Stomach smooth muscle (tissue), 2 donors: ENCODE measurements around the gene SLC1A1.
"Not testable (repeated sequence)": the region's sequence is repeated elsewhere in the genome, so short reads cannot be mapped to it uniquely, and the experiment has no call there.

Experiments
- H3K27ac ChIP-seq: one replicate; pipeline ENCODE4 v1.7.0; 2013; ENCODE audit warnings: mild to moderate bottlenecking, low read length, inconsistent platforms
- H3K27me3 ChIP-seq, 2 donors: one replicate each; pipeline ENCODE4 v1.7.0; 2013; ENCODE audit warnings: low read length in 2 of 2; ENCODE audit not compliant: insufficient read depth in 2 of 2, control insufficient read depth in 1 of 2
- H3K36me3 ChIP-seq, 2 donors: one replicate each; pipeline ENCODE4 v1.7.0; 2013; ENCODE audit warnings: low read length in 2 of 2; ENCODE audit not compliant: control insufficient read depth in 2 of 2, insufficient read depth in 2 of 2
- H3K4me1 ChIP-seq: one replicate; pipeline ENCODE4 v1.7.0; 2013; ENCODE audit warnings: low read length; ENCODE audit not compliant: control insufficient read depth, insufficient read depth
- H3K4me3 ChIP-seq, 2 donors: one replicate each; pipeline ENCODE4 v1.7.0; 2013; ENCODE audit warnings: low read length in 2 of 2
- H3K9ac ChIP-seq, 2 donors: one replicate each; pipeline ENCODE4 v1.7.0; 2013; ENCODE audit warnings: low read length in 2 of 2, mild to moderate bottlenecking in 1 of 2
- H3K9me3 ChIP-seq, 2 donors: one replicate each; pipeline ENCODE4 v1.7.0; 2013; ENCODE audit warnings: low read length in 2 of 2; ENCODE audit not compliant: control insufficient read depth in 2 of 2
- donor health status: healthy.
- donor health status: Pancreatic carcinoma.

SLC1A1 gene

GRCh38 chr9:4541281-4541680 is 51.0 kb downstream of the SLC1A1 start:
- no peaks in the 10 kb centered on the region for H3K36me3 ChIP-seq
- H3K9me3 ChIP-seq: peaks cover 0 to 3% of the 10 kb centered on the region in 2 donors
- no peak overlapping the region for H3K4me3 ChIP-seq
- no peak overlapping the region for H3K9ac ChIP-seq
- H3K27ac ChIP-seq: no peak overlapping the region
- H3K4me1 ChIP-seq: no peaks in the 10 kb centered on the region
- H3K27me3 ChIP-seq: no peaks in the 10 kb centered on the region

DNA sequence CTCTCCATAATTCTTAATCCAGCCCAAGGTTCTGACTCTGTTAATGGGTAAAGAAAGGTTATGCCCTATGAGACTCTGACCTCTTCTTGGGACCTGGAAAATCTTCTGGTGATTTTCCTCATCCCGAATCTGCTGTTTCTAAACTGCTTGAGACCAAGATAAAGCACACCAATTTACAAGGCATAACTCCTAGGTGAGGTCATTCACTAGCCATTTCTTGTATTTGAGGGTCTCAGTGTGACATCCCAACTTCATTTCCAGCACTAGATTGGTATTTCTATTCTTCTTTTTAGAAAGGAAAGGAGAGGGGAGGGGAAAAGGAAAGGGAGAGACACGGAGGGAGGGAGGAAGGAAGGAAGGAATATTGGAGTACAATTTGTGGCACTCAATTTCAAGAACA is 51.6 kb downstream of the SLC1A1 start:
- peaks cover 0 to 3% of the 10 kb centered on the region in 2 donors for H3K9me3 ChIP-seq
- H3K4me1 ChIP-seq: no peaks in the 10 kb centered on the region
- H3K27me3 ChIP-seq: no peaks in the 10 kb centered on the region
- no peaks in the 10 kb centered on the region for H3K36me3 ChIP-seq
- no peak overlapping the region for H3K27ac ChIP-seq
- H3K4me3 ChIP-seq: no peak overlapping the region
- H3K9ac ChIP-seq: no peak overlapping the region

DNA sequence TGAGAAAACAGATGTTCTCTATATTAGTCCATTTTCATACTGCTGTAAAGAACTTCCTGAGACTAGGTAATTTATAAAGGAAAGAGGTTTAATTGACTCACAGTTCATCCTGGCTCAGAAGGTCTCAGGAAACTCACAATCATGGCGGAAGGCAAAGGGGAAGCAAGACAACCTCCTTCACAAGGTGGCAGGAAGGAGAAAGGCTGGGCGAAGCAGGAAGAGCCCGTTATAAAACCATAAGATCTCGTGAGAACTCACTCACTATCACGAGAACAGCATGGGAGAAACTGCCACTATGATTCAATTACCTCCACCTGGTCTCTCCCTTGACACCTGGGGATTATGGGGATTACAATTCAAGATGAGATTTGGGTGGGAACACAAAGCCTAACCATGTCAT is 54.4 kb downstream of the SLC1A1 start:
- H3K9me3 ChIP-seq, H3K4me1 ChIP-seq, H3K27ac ChIP-seq: not testable (repeated sequence)

GRCh38 chr9:4547016-4547415 is 56.7 kb downstream of the SLC1A1 start:
- Histone ChIP-seq H3K4me3 (no peak overlapping the region), H3K4me1 (peaks cover 21% of the 10 kb centered on the region), H3K27me3 (no peaks in the 10 kb centered on the region), H3K36me3 (no peaks in the 10 kb centered on the region), H3K9ac (no peak overlapping the region), H3K27ac (no peak overlapping the region), H3K9me3 (no peaks in the 10 kb centered on the region)

More for the DNA sequence above, 54.4 kb downstream of the SLC1A1 start:
- not testable (repeated sequence) for H3K9ac ChIP-seq, H3K4me3 ChIP-seq, H3K27me3 ChIP-seq, H3K36me3 ChIP-seq

DNA sequence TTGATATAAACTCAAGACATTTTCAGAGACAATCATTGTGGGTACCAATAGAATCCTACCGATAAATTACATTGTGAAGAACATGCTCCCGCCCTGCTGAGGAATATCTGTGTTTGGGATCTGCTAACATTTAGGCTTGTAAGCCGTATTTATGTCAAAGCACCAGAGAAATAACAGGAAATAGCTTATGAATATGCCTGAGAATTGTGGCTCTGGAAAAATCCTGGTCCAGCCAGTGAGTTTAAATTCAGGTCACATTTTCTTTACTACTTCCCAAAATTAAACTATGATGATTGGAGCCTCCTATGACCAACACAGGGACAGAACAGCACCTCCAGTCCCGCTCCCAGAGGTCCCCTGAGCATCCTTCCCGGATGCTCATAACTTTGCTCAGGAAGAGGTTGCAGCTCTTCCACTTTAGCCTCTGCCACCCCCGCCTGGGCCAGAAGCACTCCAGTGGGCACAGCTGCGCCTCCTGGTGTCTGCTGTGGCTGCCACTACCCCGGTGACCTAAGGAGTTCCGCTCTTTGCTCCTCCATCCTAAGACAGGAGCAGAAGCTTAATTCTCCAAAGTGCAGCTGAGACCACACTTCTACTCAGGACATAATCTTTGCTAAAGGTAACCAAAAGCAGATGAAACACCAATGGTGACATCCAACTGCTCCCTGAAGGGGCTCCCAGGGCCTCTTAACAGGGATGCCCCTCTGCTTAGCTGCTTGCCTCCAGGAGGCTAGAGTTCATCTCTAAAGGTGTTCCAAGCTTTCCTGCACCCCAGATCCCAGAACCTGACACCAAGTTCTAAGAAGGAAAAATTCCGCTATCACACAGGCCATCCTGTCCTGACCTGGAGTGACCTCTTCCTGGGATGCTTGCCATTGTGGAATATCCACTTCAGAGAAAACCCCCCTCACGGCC is 58.8 kb downstream of the SLC1A1 start:
- H3K9ac ChIP-seq: no peak overlapping the region
- no peak overlapping the region for H3K27ac ChIP-seq
- H3K36me3 ChIP-seq: no peaks in the 10 kb centered on the region

GRCh38 chr9:4549751-4550295 is 59.6 kb downstream of the SLC1A1 start:
- no peak overlapping the region for H3K9ac ChIP-seq
- H3K27ac ChIP-seq: no peak overlapping the region
- H3K27me3 ChIP-seq: no peaks in the 10 kb centered on the region
- peaks cover 21% of the 10 kb centered on the region for H3K4me1 ChIP-seq
- H3K9me3 ChIP-seq: no peaks in the 10 kb centered on the region
- no peak overlapping the region for H3K4me3 ChIP-seq
- no peaks in the 10 kb centered on the region for H3K36me3 ChIP-seq

More for the DNA sequence above, 58.8 kb downstream of the SLC1A1 start:
- Histone ChIP-seq H3K9me3 (no peaks in the 10 kb centered on the region), H3K4me3 (no peak overlapping the region), H3K4me1 (peaks cover 21% of the 10 kb centered on the region), H3K27me3 (no peaks in the 10 kb centered on the region)

GRCh38 chr9:4550777-4551484 is 60.7 kb downstream of the SLC1A1 start:
- Histone ChIP-seq H3K4me1 (peaks cover 24% of the 10 kb centered on the region), H3K27me3 (no peaks in the 10 kb centered on the region), H3K9me3 (no peaks in the 10 kb centered on the region), H3K9ac (no peak overlapping the region), H3K27ac (peak overlapping the region; percentile 31), H3K4me3 (no peak overlapping the region), H3K36me3 (no peaks in the 10 kb centered on the region)

- H3K4me1 ChIP-seq: peaks cover 23% of the 10 kb centered on the region
These were observed 63.7 kb downstream of the SLC1A1 start for GRCh38 chr9:4553951-4554381.

DNA sequence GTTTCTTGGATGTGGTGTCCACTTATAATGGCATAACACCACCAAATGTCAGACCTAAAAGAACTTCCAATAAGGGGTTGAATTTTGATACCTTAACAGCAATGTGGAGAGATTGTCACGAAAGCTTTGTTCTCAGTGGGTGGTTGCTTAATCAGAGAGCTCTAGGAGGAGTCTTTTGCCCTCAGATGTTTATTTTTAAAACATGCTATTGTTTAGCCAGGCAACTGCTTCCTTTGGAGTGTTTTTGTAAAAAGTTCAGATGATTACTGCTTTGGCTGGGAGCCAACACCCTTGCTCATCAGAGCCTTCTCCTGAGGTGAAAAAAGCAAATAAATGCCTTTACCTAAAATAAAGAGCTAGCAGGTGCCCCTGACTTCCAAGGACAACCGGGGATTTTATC is 65.0 kb downstream of the SLC1A1 start:
- H3K9me3 ChIP-seq: peaks cover 0 to 3% of the 10 kb centered on the region in 2 donors
- H3K4me1 ChIP-seq: peaks cover 13% of the 10 kb centered on the region
- no peak overlapping the region for H3K4me3 ChIP-seq
- H3K27me3 ChIP-seq: no peaks in the 10 kb centered on the region
- H3K36me3 ChIP-seq: no peaks in the 10 kb centered on the region
- H3K9ac ChIP-seq: no peak overlapping the region
- H3K27ac ChIP-seq: no peak overlapping the region

More at GRCh38 chr9:4553951-4554381, 63.7 kb downstream of the SLC1A1 start:
- Histone ChIP-seq H3K9ac (no peak overlapping the region), H3K9me3 (peaks cover 0 to 3% of the 10 kb centered on the region in 2 donors), H3K4me3 (no peak overlapping the region), H3K27me3 (no peaks in the 10 kb centered on the region), H3K27ac (no peak overlapping the region), H3K36me3 (no peaks in the 10 kb centered on the region)

DNA sequence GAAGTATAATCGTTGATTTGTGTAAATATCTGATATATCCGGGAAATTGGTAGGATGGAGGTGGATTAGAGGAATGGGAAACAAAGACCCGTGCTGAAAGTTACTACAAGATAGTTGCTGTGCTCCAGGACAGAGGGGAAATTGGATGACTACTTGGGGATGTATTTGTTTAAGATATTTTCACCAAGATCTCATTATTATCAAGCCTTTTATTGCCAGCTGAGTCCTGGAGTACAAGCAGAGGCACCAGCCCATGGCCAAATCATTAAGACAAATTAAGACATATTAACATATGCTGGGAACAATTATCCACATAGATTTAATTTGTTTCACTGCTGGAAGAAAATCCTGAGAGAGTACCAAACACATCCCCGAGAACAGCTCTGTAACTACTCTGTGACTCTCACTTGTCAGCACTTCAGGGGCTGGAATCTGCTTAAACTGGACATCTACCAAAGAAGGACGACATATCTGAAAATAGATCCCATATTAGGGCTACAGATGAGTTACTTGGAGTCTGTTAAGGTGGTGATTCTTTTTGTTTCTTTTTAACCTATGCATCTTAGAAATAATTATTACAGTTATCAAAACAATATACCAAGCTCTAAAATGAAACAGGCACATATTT is 68.2 kb downstream of the SLC1A1 start:
- H3K36me3 ChIP-seq: no peaks in the 10 kb centered on the region
- H3K4me3 ChIP-seq: no peak overlapping the region
- no peaks in the 10 kb centered on the region for H3K27me3 ChIP-seq
- peak overlapping the region in 1 of 2 donors; percentile 43 for H3K9ac ChIP-seq
- H3K4me1 ChIP-seq: peaks cover 2% of the 10 kb centered on the region
- H3K27ac ChIP-seq: peak overlapping the region; percentile 7
- H3K9me3 ChIP-seq: peaks cover 0 to 3% of the 10 kb centered on the region in 2 donors
